Psoas muscle (tissue), 8 donors: ENCODE results near the gene SPAG9. TPM values are rescaled to one million over a fixed set of nuclear protein-coding genes. Genes with fewer than 3 reads are reported as not detected.

Source experiments
- ATAC-seq, 4 donors: fragments of 200-7000 bp; cut with Tn5 transposase; one replicate each; pipeline ENCODE4 v1.9.1; 2020; ENCODE audit warnings: moderate library complexity in 3 of 4, mild to moderate bottlenecking in 2 of 4
- DNase-seq, 2 donors: peaks; one replicate each; pipeline ENCODE4 v3.0.0-alpha.2; 2020
- H3K27ac ChIP-seq: fragments of 200-600 bp; one replicate; pipeline ENCODE4 v1.8.0; 2022
- H3K27me3 ChIP-seq, 3 donors: fragments of 200-600 bp in 1 of 3; one replicate each; pipeline versions ENCODE4 v1.6.1 to v1.8.0; 2013 to 2022; ENCODE audit warnings: low read length in 2 of 3, mild to moderate bottlenecking in 2 of 3, moderate library complexity in 1 of 3; ENCODE audit not compliant: insufficient read depth in 3 of 3
- H3K36me3 ChIP-seq, 2 donors: fragments of 200-600 bp in 1 of 2; one replicate each; pipeline versions ENCODE4 v1.6.1 to v1.8.0; 2013 to 2022; ENCODE audit warnings: low read depth in 1 of 2, mild to moderate bottlenecking in 1 of 2, moderate library complexity in 1 of 2; ENCODE audit not compliant: insufficient read depth in 1 of 2
- H3K4me1 ChIP-seq: fragments of 200-600 bp; one replicate; pipeline ENCODE4 v1.8.0; 2022
- H3K4me3 ChIP-seq: fragments of 200-600 bp; one replicate; pipeline ENCODE4 v1.8.0; 2022; ENCODE audit warnings: mild to moderate bottlenecking
- H3K9me3 ChIP-seq: fragments of 200-600 bp; one replicate; pipeline ENCODE4 v1.8.0; 2022
- CTCF ChIP-seq: fragments of 200-600 bp; IDR thresholded peaks from one replicate; pipeline ENCODE4 v1.8.0; 2022; ENCODE audit warnings: antibody characterized with exemption
- WGBS, 3 donors: extraction: QIAGEN DNeasy Blood & Tissue Kit; methylation state at CpG; one replicate each; pipeline versions ENCODE4 v1.1.6 to v1.1.7; 2013; 5-methylcytosine and 5-hydroxymethylcytosine counted together
- intact Hi-C, 2 donors: fragments of 100-400 bp; cut with DNase I; formaldehyde crosslinking; loops; one replicate each; pipeline versions ENCODE4 v1.11.0 to v1.14.2; 2022
- polyA plus RNA-seq, 3 donors: library from polyadenylated mRNA; stranded (reverse); fragments of 200-250 nt; gene quantifications; one replicate each; pipeline ENCODE4 v1.2.3, GENCODE V29; 2013
- total RNA-seq, 4 donors: library from RNA; stranded (reverse); fragmentation: NEBNext Ultra II Directional in 2 of 4; extraction: Animal tissue kit (Norgen Biotek cat#: 25700) in 2 of 4; gene quantifications; one replicate each; pipeline versions ENCODE4 v1.2.1 to v1.2.4, GENCODE V29; 2021 to 2023
- donor health status: healthy with polysubstance abuse.
- donor health status: DM: no; HTN: no; CAD: no; lungs with moderate emphysema.
- donor health status: Bipolar disorder and iron deficiency.
- donor health status: healthy.
- donor health status: DM: yes; HTN: yes; CAD: no.
- donor health status: DM: no; HTN: no; CAD: no.
- donor health status: DM: no; HTN: no; CAD: no.
- donor health status: DM: yes; HTN: yes; CAD: no.

The SPAG9 gene
- total and polyA plus RNA-seq, 7 donors: 34.8 to 133 (median 92.1) TPM

GRCh38 chr17:50967795-50968194, 152.9 kb downstream of the SPAG9 start:
- TF ChIP-seq CTCF: no peak
- H3K36me3 ChIP-seq: peaks cover 0 to 76% of the 10 kb centered on the region in 2 donors
- 25 to 32% (median 32%) methylated on average over 1 of the region's 1 CpG for WGBS, 3 donors
- intact Hi-C loops: no loop called here
- peaks cover 4% of the 10 kb centered on the region for H3K4me1 ChIP-seq
- no peaks in the 10 kb centered on the region for H3K9me3 ChIP-seq
- H3K27ac ChIP-seq: peak overlapping the region; percentile 2
- peak in 1 of 4 donors; percentile 10 for ATAC-seq
- no peak for DNase-seq
- no peaks in the 10 kb centered on the region for H3K27me3 ChIP-seq
- H3K4me3 ChIP-seq: no peak overlapping the region

DNA sequence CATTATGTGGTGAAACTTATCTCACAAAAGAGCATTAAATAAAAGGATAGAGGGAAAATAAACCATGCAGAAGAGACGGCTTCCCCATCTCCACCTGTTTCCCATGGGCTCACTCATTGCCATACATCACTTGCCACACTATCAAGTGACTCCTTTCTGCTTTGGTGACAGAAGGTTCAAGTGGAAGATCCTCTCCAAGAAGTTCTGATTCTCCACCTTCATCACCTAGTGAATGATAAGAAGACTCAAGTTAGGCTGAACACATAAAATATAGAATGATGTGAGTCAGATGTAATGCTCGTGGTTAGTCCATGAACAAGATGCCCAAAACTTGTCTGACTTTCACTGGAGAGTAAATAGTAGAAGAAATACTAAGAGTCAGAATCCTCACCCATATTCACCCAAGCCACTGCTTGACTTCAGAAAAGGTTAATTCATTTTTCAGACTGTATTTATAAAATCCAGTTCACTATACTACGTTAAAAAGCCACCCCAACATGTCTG, 154.5 kb downstream of the SPAG9 start:
- Histone ChIP-seq H3K36me3 (peaks cover 0 to 85% of the 10 kb centered on the region in 2 donors), H3K4me3 (no peak overlapping the region), H3K9me3 (no peaks in the 10 kb centered on the region), H3K27me3 (no peaks in the 10 kb centered on the region), H3K4me1 (peaks cover 4% of the 10 kb centered on the region), H3K27ac (no peak overlapping the region)
- no peak for DNase-seq
- intact Hi-C loops: no loop called here
- ATAC-seq: no peak
- no peak for TF ChIP-seq CTCF
- 70 to 80% (median 72%) methylated on average over 3 of the region's 3 CpGs for WGBS, 3 donors

DNA sequence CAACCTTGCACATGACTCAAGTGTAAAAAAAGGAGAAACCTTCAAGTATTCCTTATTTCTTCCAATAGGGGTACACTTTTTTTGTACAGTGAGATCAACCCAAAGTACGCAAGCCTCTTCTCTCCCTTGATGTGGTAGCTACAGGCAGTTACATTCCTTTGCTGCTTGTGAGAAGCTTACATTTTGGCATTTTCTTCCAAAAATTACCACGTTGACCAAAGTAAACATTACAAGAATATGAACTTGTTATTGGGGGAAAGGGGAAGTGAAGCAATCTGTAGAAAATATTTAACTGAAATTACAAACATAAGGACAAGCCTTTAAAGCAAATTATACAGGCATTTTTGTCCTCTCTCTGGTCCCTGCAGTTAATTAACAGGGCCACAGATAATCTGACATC, 157.5 kb downstream of the SPAG9 start:
- WGBS, 3 donors: 76 to 85% (median 84%) methylated on average over 2 of the region's 2 CpGs
- no peak overlapping the region for H3K27ac ChIP-seq
- no peak for TF ChIP-seq CTCF
- ATAC-seq: no peak
- H3K4me3 ChIP-seq: no peak overlapping the region
- no peaks in the 10 kb centered on the region for H3K9me3 ChIP-seq
- no peak for DNase-seq
- peaks cover 0 to 75% of the 10 kb centered on the region in 2 donors for H3K36me3 ChIP-seq
- H3K4me1 ChIP-seq: peaks cover under 1% of the 10 kb centered on the region
- H3K27me3 ChIP-seq: no peaks in the 10 kb centered on the region
- intact Hi-C loops: no loop called here

GRCh38 chr17:50961282-50962220, 159.1 kb downstream of the SPAG9 start:
- ATAC-seq (no peak), DNase-seq (no peak)
- Histone ChIP-seq H3K4me1 (peaks cover 2% of the 10 kb centered on the region), H3K9me3 (no peaks in the 10 kb centered on the region), H3K4me3 (no peak overlapping the region), H3K36me3 (peaks cover 0 to 66% of the 10 kb centered on the region in 2 donors), H3K27me3 (no peaks in the 10 kb centered on the region), H3K27ac (no peak overlapping the region)
- TF ChIP-seq CTCF: no peak
- WGBS, 3 donors: 71 to 82% (median 71%) methylated on average over 9 of the region's 9 CpGs
- intact Hi-C loops: no loop called here
